ENCODE results near the gene FAM168B.

The FAM168B gene

GRCh38 chr2:131039908-131040660 is 53.2 kb downstream of the FAM168B start:
- DNase-seq (ENCODE audit: low spot score), result no peak

GRCh38 chr2:131039535-131039907 is 53.7 kb downstream of the FAM168B start:
- no peak for DNase-seq (ENCODE audit: low spot score)

- no peak for DNase-seq (ENCODE audit: low spot score)
These were observed 54.2 kb downstream of the FAM168B start for GRCh38 chr2:131039101-131039440.

- DNase-seq (ENCODE audit: low spot score), result no peak
These were observed 54.8 kb downstream of the FAM168B start for GRCh38 chr2:131038258-131039100.

- no peak for DNase-seq (ENCODE audit: low spot score)
These were observed 55.6 kb downstream of the FAM168B start for GRCh38 chr2:131037398-131038257.

GRCh38 chr2:131036696-131037397 is 56.4 kb downstream of the FAM168B start:
- no peak for DNase-seq (ENCODE audit: low spot score)

GRCh38 chr2:131036269-131036668 is 57.0 kb downstream of the FAM168B start:
- no peak for DNase-seq (ENCODE audit: low spot score)

GRCh38 chr2:131035826-131036231 is 57.4 kb downstream of the FAM168B start:
- no peak for DNase-seq (ENCODE audit: low spot score)

GRCh38 chr2:131035112-131035825 is 58.0 kb downstream of the FAM168B start:
- peak; percentile 61 for DNase-seq (ENCODE audit: low spot score)

GRCh38 chr2:131034122-131035051 is 58.9 kb downstream of the FAM168B start:
- peak; percentile 64 for DNase-seq (ENCODE audit: low spot score)

- DNase-seq (ENCODE audit: low spot score), result no peak
These were observed 59.5 kb downstream of the FAM168B start for GRCh38 chr2:131033786-131034121.

- no peak for DNase-seq (ENCODE audit: low spot score)
These were observed 60.8 kb downstream of the FAM168B start for GRCh38 chr2:131032393-131032836.

GRCh38 chr2:131031875-131032274 is 61.4 kb downstream of the FAM168B start:
- no peak for DNase-seq (ENCODE audit: low spot score)

- DNase-seq (ENCODE audit: low spot score), result no peak
These were observed 61.8 kb downstream of the FAM168B start for GRCh38 chr2:131031431-131031841.

GRCh38 chr2:131030478-131030971 is 62.7 kb downstream of the FAM168B start:
- no peak for DNase-seq (ENCODE audit: low spot score)

- no peak for DNase-seq (ENCODE audit: low spot score)
These were observed 63.4 kb downstream of the FAM168B start for GRCh38 chr2:131029812-131030211.

- DNase-seq (ENCODE audit: low spot score), result no peak
These were observed 65.4 kb downstream of the FAM168B start for GRCh38 chr2:131027566-131028528.

GRCh38 chr2:131026919-131027318 is 66.3 kb downstream of the FAM168B start:
- DNase-seq (ENCODE audit: low spot score), result no peak

- no peak for DNase-seq (ENCODE audit: low spot score)
These were observed 69.5 kb downstream of the FAM168B start for GRCh38 chr2:131023758-131024157.
